GM21737 (cell line): ENCODE data around the gene SLC18A3.

Source experiments
- ATAC-seq: cut with Tn5 transposase; IDR thresholded peaks from one replicate; pipeline ENCODE4 v1.9.1; 2021; ENCODE audit warnings: mild to moderate bottlenecking, moderate library complexity; ENCODE audit not compliant: unreplicated experiment

SLC18A3 gene

GRCh38 chr10:49625411-49625810 lies 15.3 kb downstream of the SLC18A3 start:
- no peak for ATAC-seq

- no peak for ATAC-seq
Observed at GRCh38 chr10:49627038-49627437, 16.9 kb downstream of the SLC18A3 start.

GRCh38 chr10:49627644-49628247 lies 17.6 kb downstream of the SLC18A3 start:
- ATAC-seq = no peak

GRCh38 chr10:49628599-49628998 lies 18.5 kb downstream of the SLC18A3 start:
- no peak for ATAC-seq

- ATAC-seq = no peak
Observed at GRCh38 chr10:49629431-49629881, 19.3 kb downstream of the SLC18A3 start.

- ATAC-seq = no peak
Observed at GRCh38 chr10:49631975-49632374, 21.9 kb downstream of the SLC18A3 start.

GRCh38 chr10:49632406-49633317 lies 22.6 kb downstream of the SLC18A3 start:
- no peak for ATAC-seq

- ATAC-seq = no peak
Observed at GRCh38 chr10:49633327-49634068, 23.4 kb downstream of the SLC18A3 start.

- no peak for ATAC-seq
Observed at GRCh38 chr10:49634069-49634660, 24.1 kb downstream of the SLC18A3 start.

GRCh38 chr10:49642311-49642710 lies 32.2 kb downstream of the SLC18A3 start:
- ATAC-seq = no peak

GRCh38 chr10:49643241-49644034 lies 33.3 kb downstream of the SLC18A3 start:
- ATAC-seq = no peak

- no peak for ATAC-seq
Observed at GRCh38 chr10:49644035-49644646, 34.0 kb downstream of the SLC18A3 start.

GRCh38 chr10:49645417-49645816 lies 35.3 kb downstream of the SLC18A3 start:
- ATAC-seq = no peak

GRCh38 chr10:49645871-49646870 lies 36.1 kb downstream of the SLC18A3 start:
- ATAC-seq = no peak

GRCh38 chr10:49647554-49647953 lies 37.4 kb downstream of the SLC18A3 start:
- no peak for ATAC-seq

GRCh38 chr10:49647985-49648795 lies 38.1 kb downstream of the SLC18A3 start:
- ATAC-seq = no peak

- ATAC-seq = peak; percentile 50
Observed at GRCh38 chr10:49649294-49649693, 39.2 kb downstream of the SLC18A3 start.
